GM19193 (cell line): ENCODE measurements around the gene SF3B2.

Experiments
- POLR2A ChIP-seq: IDR thresholded peaks from 4 replicates; pipeline ENCODE4 v1.6.1; 2011; ENCODE audit not compliant: insufficient read depth, insufficient read length; ENCODE audit errors: extremely low read depth

SF3B2 gene

DNA sequence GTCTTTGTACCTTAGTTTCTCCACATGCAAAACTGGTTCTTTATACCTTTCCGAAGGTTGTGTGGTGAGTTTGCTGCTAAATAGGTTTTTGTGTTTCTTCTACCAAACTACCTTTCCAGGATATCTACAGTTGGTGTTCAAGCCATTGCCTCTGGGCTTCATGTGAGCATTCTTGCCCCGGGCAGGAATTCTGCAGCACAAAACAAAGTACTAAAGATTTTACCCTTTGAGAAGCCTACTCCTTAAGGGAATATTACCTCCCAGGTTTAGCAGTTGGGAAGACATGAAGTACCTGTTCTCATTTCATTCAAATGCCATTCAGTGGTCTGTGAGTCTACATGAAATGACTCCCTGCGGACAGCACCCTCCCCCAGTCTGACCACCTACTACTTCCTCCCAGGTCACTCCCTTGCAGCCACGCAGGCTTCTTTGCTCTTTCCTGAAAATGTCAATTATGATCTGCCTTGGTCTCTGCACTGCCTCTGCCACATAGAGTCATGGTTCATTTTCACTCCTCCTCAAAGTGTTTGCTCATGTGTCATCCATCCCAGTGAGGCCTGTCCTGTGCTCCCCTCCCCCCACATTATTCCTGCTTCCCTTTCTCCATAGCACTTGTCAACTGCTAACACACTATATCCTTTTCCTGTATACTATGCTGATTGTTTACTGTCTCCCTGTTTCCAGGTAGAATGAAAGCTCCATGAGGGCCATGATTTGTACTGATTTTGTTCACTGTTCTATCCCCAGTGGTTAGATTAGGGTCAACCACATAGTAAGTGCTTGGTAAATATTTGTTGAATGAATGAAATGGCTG lies 54.8 kb downstream of the SF3B2 start:
- TF ChIP-seq POLR2A = no peak

- no peak for TF ChIP-seq POLR2A
These were observed 55.7 kb downstream of the SF3B2 start for GRCh38 chr11:66107600-66108510.

- TF ChIP-seq POLR2A = no peak
These were observed 57.1 kb downstream of the SF3B2 start for GRCh38 chr11:66109294-66109693.

DNA sequence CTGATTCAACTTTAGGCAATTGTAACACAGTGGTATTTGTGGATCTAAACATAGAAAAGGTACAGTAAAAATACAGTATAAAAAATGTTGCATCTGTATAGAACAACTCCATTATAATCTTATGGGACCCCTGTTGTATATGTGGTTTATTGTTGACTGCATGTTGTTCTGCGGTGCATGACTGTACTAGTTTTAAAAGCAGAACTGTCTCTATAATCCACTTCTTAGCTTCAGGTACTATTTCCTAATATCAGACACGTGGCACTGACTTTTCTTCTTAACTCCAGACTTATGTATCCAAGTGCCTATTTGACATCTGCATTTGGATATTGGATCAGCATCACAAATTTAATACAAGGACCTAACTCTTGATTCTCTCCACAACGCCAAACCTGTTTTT lies 59.0 kb downstream of the SF3B2 start:
- no peak for TF ChIP-seq POLR2A

DNA sequence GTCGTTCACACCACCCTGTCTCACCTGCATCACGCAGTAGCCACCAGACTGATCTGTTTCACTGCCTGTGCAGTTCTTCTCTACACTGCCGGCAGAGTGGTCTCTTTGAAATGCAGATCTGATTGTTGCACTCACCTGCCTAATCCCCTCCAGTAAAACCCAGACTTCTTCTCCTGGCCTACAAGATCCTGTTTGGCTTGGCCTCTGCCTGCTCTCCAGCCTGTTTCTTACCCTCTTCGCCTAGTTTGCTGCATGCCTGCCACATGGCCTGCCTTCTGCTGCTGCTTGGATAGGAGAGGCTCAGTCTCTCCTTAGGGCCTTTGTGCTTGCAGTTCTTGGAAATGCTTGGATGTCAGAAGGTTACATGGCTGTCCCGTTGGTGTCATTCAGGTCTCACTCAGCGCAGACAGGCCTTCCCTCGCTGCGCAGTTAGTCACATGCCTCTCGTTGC lies 59.9 kb downstream of the SF3B2 start:
- TF ChIP-seq POLR2A = no peak

DNA sequence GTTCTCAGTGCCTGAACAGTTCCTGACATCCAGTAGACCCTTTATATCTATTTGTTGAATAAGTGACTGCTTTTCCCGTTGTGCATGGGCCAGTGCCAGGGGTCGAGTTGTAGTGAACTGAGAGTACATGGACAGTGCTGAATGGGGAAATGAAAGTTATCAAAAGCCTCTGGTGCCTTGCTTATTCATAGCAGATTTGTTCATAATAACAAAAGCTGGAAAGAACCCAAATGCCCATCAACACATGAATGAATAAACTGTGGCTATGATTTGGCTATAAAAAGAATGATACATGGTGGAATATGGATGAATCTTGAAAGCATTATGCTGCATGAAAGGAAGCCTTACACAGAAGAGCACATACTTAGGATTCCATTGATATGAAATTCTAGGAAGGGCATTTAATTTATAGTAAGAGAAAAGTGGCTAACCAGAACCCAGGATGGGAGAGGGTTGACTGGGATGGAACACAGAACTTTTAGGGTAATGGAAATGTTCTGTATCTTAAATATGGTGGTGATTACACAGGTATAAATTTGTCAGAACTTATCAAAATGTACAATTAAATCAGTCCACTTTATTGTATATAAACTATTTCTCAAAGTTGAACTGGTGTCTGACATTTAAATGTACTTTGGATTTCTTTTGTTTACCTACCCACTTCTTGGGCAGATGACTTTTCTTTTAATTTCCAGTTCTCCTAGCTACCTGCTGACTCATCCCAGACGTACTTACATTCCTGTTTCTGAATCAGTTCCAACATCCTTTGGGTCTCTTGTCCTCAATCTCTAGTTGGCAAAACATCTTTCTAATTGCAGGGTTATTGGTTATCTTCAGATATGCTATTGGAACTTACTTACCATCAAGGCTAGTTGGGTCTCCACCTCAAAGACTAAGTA lies 60.7 kb downstream of the SF3B2 start:
- TF ChIP-seq POLR2A = no peak

GRCh38 chr11:66115638-66116301 lies 63.6 kb downstream of the SF3B2 start:
- TF ChIP-seq POLR2A = no peak

DNA sequence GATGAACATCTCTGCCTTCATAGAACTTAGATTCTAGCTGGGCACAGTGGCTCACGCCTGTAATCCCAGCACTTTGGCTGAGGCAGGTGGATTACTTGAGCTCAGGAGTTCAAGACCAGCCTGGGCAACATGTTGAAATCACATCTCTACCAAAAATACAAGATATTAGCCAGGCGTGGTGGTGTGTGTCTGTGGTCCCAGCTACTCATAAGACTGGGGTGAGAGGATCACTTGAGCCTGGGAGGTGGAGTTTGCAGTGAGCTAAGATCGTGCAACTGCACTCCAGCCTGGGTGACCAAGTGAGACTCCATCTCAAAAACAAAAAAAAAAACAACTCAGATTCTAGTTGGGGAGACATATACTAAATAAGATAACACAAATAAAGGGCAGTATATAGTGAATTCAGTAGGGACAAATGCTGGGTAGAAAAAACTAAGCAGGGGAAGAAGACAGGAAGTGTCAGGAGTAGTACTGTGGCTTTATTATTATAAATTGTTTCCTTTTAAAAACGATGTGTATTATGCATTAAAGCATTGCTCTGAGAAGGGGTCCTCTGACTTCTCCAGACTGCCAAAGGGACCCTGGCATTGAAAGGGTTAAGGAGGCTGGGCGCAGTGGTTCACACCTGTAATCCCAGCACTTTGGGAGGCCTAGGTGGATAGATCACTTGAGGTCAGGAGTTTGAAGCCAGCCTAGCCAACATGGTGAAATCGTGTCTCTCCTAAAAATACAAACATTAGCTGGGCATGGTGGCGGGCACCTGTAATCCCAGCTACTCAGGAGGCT lies 64.6 kb downstream of the SF3B2 start:
- no peak for TF ChIP-seq POLR2A

- TF ChIP-seq POLR2A = no peak
These were observed 66.7 kb downstream of the SF3B2 start for GRCh38 chr11:66118847-66119246.
